H1 (cell line): ENCODE data around the gene SUCLG2. TPM values are rescaled to one million over a fixed set of nuclear protein-coding genes. Genes with fewer than 3 reads are reported as not detected.

ENCODE experiments used
- CTCF ChIA-PET: fragments of 300-600 bp; sonication (Branson Sonifier 250); formaldehyde crosslinking; loops from one replicate; lab custom pipeline; 2021; ENCODE audit not compliant: partially characterized antibody; lab: Charles Lee
- POLR2A ChIA-PET: fragments of 300-600 bp; sonication (Branson Sonifier 250); formaldehyde crosslinking; loops from one replicate; lab custom pipeline; 2021; ENCODE audit warnings: inconsistent platforms; ENCODE audit not compliant: partially characterized antibody; lab: Charles Lee
- DNase-seq, 2 experiments: peaks; one replicate each; pipeline versions ENCODE4 v3.0.0 to v3.0.0-alpha.2; 2010 to 2022; ENCODE audit warnings: low spot score in 2 of 2, low read depth in 1 of 2, mixed read lengths in 1 of 2
- FAIRE-seq: peaks from 2 replicates; lab custom pipeline; 2011; peaks lifted over from hg19 to GRCh38; lab: Jason Lieb, UNC
- H2AFZ ChIP-seq: 2 replicates; pipeline ENCODE4 v1.8.1; 2012; ENCODE audit warnings: low read length, inconsistent platforms
- H2AK5ac ChIP-seq: 2 replicates; pipeline ENCODE4 v1.6.1; 2013; ENCODE audit warnings: low read depth, low read length
- H2BK120ac ChIP-seq: replicated peaks from 2 replicates; pipeline ENCODE3; 2013; ENCODE audit warnings: low read depth, low read length, inconsistent platforms
- H2BK12ac ChIP-seq: 2 replicates; pipeline ENCODE4 v1.6.1; 2013; ENCODE audit warnings: low read depth, low read length
- H2BK15ac ChIP-seq: 2 replicates; pipeline ENCODE4 v1.6.1; 2013; ENCODE audit warnings: low read length
- H2BK20ac ChIP-seq: 2 replicates; pipeline ENCODE4 v1.6.1; 2013; ENCODE audit warnings: low read length
- H2BK5ac ChIP-seq: 2 replicates; pipeline ENCODE4 v1.6.1; 2013; ENCODE audit warnings: low read depth, low read length
- H3K14ac ChIP-seq: 2 replicates; pipeline ENCODE4 v1.6.1; 2013; ENCODE audit warnings: inconsistent platforms; ENCODE audit not compliant: insufficient read length
- H3K18ac ChIP-seq: 2 replicates; pipeline ENCODE4 v1.6.1; 2013; ENCODE audit warnings: low read length; ENCODE audit errors: extremely low read depth
- H3K23ac ChIP-seq: 2 replicates; pipeline ENCODE4 v1.6.1; 2013; ENCODE audit warnings: inconsistent platforms; ENCODE audit not compliant: insufficient read length
- H3K23me2 ChIP-seq: 2 replicates; pipeline ENCODE4 v1.6.1; 2013; ENCODE audit warnings: low read depth, low read length
- H3K27ac ChIP-seq: 2 replicates; pipeline ENCODE4 v1.6.1; 2011; ENCODE audit warnings: low read depth, low read length, inconsistent platforms
- H3K27me3 ChIP-seq, 4 experiments: replicated peaks in 1 of 4; 1 replicate in 1 of 4; 2 replicates in 3 of 4; pipeline versions ENCODE4 v1.6.1 to v1.8.1; 2011 to 2013; ENCODE audit warnings: low read length in 3 of 4, mild to moderate bottlenecking in 3 of 4, inconsistent platforms in 2 of 4, mixed read lengths in 2 of 4, moderate library complexity in 1 of 4; ENCODE audit not compliant: control insufficient read depth in 3 of 4, insufficient read depth in 3 of 4; ENCODE audit errors: extremely low read depth in 1 of 4
- H3K36me3 ChIP-seq, 4 experiments: 2 replicates each; pipeline versions ENCODE4 v1.6.1 to v1.8.1; 2011 to 2013; ENCODE audit warnings: mild to moderate bottlenecking in 4 of 4, low read length in 3 of 4, moderate library complexity in 2 of 4, control low read depth in 1 of 4, inconsistent platforms in 1 of 4; ENCODE audit not compliant: insufficient read depth in 4 of 4, control insufficient read depth in 2 of 4
- H3K4ac ChIP-seq: replicated peaks from 2 replicates; pipeline ENCODE3; 2013; ENCODE audit warnings: low read length, low read depth, mixed read lengths, inconsistent platforms; ENCODE audit not compliant: insufficient read length
- H3K4me1 ChIP-seq, 4 experiments: replicated peaks in 1 of 4; 1 replicate in 1 of 4; 2 replicates in 3 of 4; pipeline versions ENCODE4 v1.6.1 to v1.8.1; 2011 to 2013; ENCODE audit warnings: low read length in 3 of 4, inconsistent platforms in 2 of 4, mixed read lengths in 1 of 4; ENCODE audit not compliant: insufficient read depth in 4 of 4, control insufficient read depth in 3 of 4
- H3K4me2 ChIP-seq, 2 experiments: 2 replicates each; pipeline versions ENCODE4 v1.6.1 to v1.8.1; 2011 to 2013; ENCODE audit warnings: low read depth in 2 of 2, low read length in 2 of 2, control low read depth in 1 of 2, inconsistent platforms in 1 of 2, mild to moderate bottlenecking in 1 of 2; ENCODE audit not compliant: insufficient read depth in 1 of 2
- H3K4me3 ChIP-seq, 4 experiments: fragments of 200-600, 300-600 bp in 1 of 4; sonication (generic), shearing (Covaris generic), sonication (Bioruptor Twin) in 1 of 4; 2 replicates each; pipeline versions ENCODE4 v1.5.1 to v1.8.1; 2011 to 2016; ENCODE audit warnings: low read length in 4 of 4, low read depth in 3 of 4, control low read depth in 2 of 4, inconsistent platforms in 2 of 4, mild to moderate bottlenecking in 2 of 4, mixed read lengths in 1 of 4, moderate library complexity in 1 of 4; ENCODE audit not compliant: insufficient read depth in 2 of 4; ENCODE audit errors: extremely low read depth in 1 of 4
- H3K56ac ChIP-seq: replicated peaks from 2 replicates; pipeline ENCODE3; 2013; ENCODE audit warnings: low read depth, mild to moderate bottlenecking, mixed read lengths, low read length, inconsistent platforms; ENCODE audit not compliant: insufficient read length
- H3K79me1 ChIP-seq: 2 replicates; pipeline ENCODE4 v1.6.1; 2013; ENCODE audit warnings: low read depth, low read length, control low read depth
- H3K79me2 ChIP-seq, 2 experiments: 2 replicates each; pipeline versions ENCODE4 v1.6.1 to v1.8.1; 2012 to 2013; ENCODE audit warnings: low read length in 2 of 2, mild to moderate bottlenecking in 2 of 2, inconsistent platforms in 1 of 2; ENCODE audit not compliant: insufficient read depth in 2 of 2, control insufficient read depth in 1 of 2
- H3K9ac ChIP-seq, 4 experiments: replicated peaks in 1 of 4; 1 replicate in 1 of 4; 2 replicates in 3 of 4; pipeline versions ENCODE4 v1.6.1 to v1.8.1; 2011 to 2013; ENCODE audit warnings: low read depth in 3 of 4, low read length in 3 of 4, control low read depth in 2 of 4, mild to moderate bottlenecking in 2 of 4, moderate library complexity in 2 of 4, inconsistent platforms in 1 of 4; ENCODE audit errors: extremely low read depth in 1 of 4
- H3K9me3 ChIP-seq, 2 experiments: 2 replicates each; pipeline versions ENCODE4 v1.6.1 to v1.8.1; 2012 to 2013; ENCODE audit warnings: mild to moderate bottlenecking in 2 of 2, moderate library complexity in 2 of 2, control low read depth in 1 of 2, inconsistent platforms in 1 of 2, low read depth in 1 of 2, low read length in 1 of 2, mixed read lengths in 1 of 2; ENCODE audit not compliant: insufficient read depth in 2 of 2
- H4K20me1 ChIP-seq, 2 experiments: replicated peaks in 1 of 2; 2 replicates each; pipeline versions ENCODE3 to v1.8.1; 2011 to 2013; ENCODE audit warnings: inconsistent platforms in 2 of 2, low read length in 2 of 2, mild to moderate bottlenecking in 1 of 2; ENCODE audit not compliant: insufficient read depth in 2 of 2, control insufficient read depth in 1 of 2
- H4K5ac ChIP-seq: 2 replicates; pipeline ENCODE4 v1.6.1; 2013; ENCODE audit warnings: low read length, low read depth, mixed read lengths, inconsistent platforms; ENCODE audit not compliant: insufficient read length
- H4K8ac ChIP-seq: 2 replicates; pipeline ENCODE4 v1.8.0; 2013; ENCODE audit warnings: mild to moderate bottlenecking, moderate library complexity, low read length, inconsistent platforms; ENCODE audit not compliant: insufficient read depth; ENCODE audit errors: extremely low read depth
- H4K91ac ChIP-seq: replicated peaks from 2 replicates; pipeline ENCODE3; 2013; ENCODE audit warnings: low read length, mixed read lengths, inconsistent platforms; ENCODE audit not compliant: insufficient read length
- ASH2L ChIP-seq: fragments of 200-600, 300-600 bp; sonication (generic); IDR thresholded peaks from one replicate; pipeline ENCODE4 v1.7.1; 2017; ENCODE audit warnings: low read length
- RBBP5 ChIP-seq: IDR thresholded peaks from 2 replicates; pipeline ENCODE4 v1.7.1; 2012; ENCODE audit warnings: low read depth, mild to moderate bottlenecking, inconsistent platforms, low read length, moderate library complexity, borderline replicate concordance
- WGBS, 2 experiments: shearing (Covaris generic) in 1 of 2; methylation state at CpG; one replicate each; pipeline versions ENCODE4 v1.1.6 to v1.1.7; 2013 to 2015; ENCODE audit warnings: low lambda C conversion rate in 2 of 2, mixed read lengths in 2 of 2, inconsistent platforms in 1 of 2, low coverage in 1 of 2, missing lambda C conversion rate in 1 of 2; ENCODE audit not compliant: insufficient replicate concordance in 2 of 2, insufficient coverage in 1 of 2, insufficient read length in 1 of 2; ENCODE audit errors: extremely low coverage in 1 of 2, missing lambda C conversion rate in 1 of 2; 5-methylcytosine and 5-hydroxymethylcytosine counted together
- polyA plus RNA-seq, 7 experiments: library from polyadenylated mRNA; depleted of rRNA in 3 of 7; stranded (reverse) in 5 of 7; unstranded in 2 of 7; fragments of >200 nt in 5 of 7; fragments of 200-250 nt in 2 of 7; gene quantifications; 1 replicate in 5 of 7; 2 replicates in 1 of 7; 4 replicates in 1 of 7; pipeline versions ENCODE4 v1.2.1 to v1.2.3, GENCODE V29; 2011 to 2013; ENCODE audit warnings: missing spikeins in 2 of 7, mixed read lengths in 2 of 7
- total RNA-seq: library from RNA; stranded (reverse); fragmentation: NEBNext Ultra II Directional; extraction: Animal tissue kit (Norgen Biotek cat#: 25700); gene quantifications from 2 replicates; pipeline ENCODE4 v1.2.1, GENCODE V29; 2021

The SUCLG2 gene
- total and polyA plus RNA-seq, 2 of the 8 experiments (the other 6 are each of a cell fraction or from before 2014, with no cell fraction given): 12.9 to 46.2 TPM

DNA sequence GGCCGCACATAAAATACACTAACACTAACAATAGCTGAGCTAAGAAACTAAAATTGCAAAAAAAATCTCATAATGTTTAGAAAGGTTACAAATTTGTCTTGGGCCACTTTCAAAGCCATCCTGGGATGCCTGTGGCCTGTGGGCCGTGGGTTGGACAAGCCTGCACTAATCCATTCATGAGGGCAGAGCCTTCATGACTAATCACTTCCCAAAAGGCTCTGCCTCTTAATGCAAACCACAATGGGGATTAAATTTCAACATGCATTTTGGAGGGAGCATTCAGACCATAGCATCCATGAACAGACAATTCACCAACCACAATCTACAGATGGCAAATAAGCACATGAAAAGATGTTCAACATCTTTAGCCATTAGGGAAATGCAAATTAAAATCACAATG, 128.2 kb downstream of the SUCLG2 start:
- H3K4me2 ChIP-seq: no peak overlapping the region
- H3K36me3 ChIP-seq: peaks cover 0 to 5% (median 1%) of the 10 kb centered on the region in 4 experiments; a peak in 5 of 8 replicates
- no peak overlapping the region for H3K4me3 ChIP-seq
- no peak overlapping the region for H2AK5ac ChIP-seq
- H2BK120ac ChIP-seq: no peak overlapping the region
- H3K27me3 ChIP-seq: no peaks in the 10 kb centered on the region
- H3K9ac ChIP-seq: no peak overlapping the region
- DNase-seq (no peak), FAIRE-seq (no peak)
- H2AFZ ChIP-seq: no peak overlapping the region
- H3K23ac ChIP-seq: no peak overlapping the region
- no peak overlapping the region for H2BK15ac ChIP-seq
- no peak overlapping the region for H4K5ac ChIP-seq
- no peak overlapping the region for H2BK12ac ChIP-seq
- H4K20me1 ChIP-seq: no peaks in the 10 kb centered on the region
- no peak overlapping the region for H3K4ac ChIP-seq
- H3K14ac ChIP-seq: no peak overlapping the region
- H3K23me2 ChIP-seq: no peaks in the 10 kb centered on the region
- H4K91ac ChIP-seq: no peak overlapping the region
- WGBS, 2 experiments: 97% methylated on average over 2 of the region's 2 CpGs; no CpG with 5 or more reads in 1 of the 2 experiments
- no peak overlapping the region for H2BK20ac ChIP-seq
- no peaks in the 10 kb centered on the region for H3K79me2 ChIP-seq
- H4K8ac ChIP-seq: no peak overlapping the region
- ChIA-PET POLR2A (no interaction called here), CTCF (no interaction called here)
- no peak overlapping the region for H3K27ac ChIP-seq
- no peak overlapping the region for H3K56ac ChIP-seq
- H3K4me1 ChIP-seq: no peaks in the 10 kb centered on the region
- H3K18ac ChIP-seq: no peak overlapping the region
- no peaks in the 10 kb centered on the region; the same call in 1 of the 2 replicates for H3K79me1 ChIP-seq
- no peak overlapping the region for H2BK5ac ChIP-seq
- no peaks in the 10 kb centered on the region for H3K9me3 ChIP-seq
- TF ChIP-seq RBBP5 (no peak), ASH2L (no peak)
